Stimulated activated memory B cell treated with anti-CD40 and anti-IgM and Interleukin-4, amounts not matched to agents 10 μg/mL and 1 μg/mL and 100 μg/mL, for 72 hours (primary cell): ENCODE data around the gene TSPAN11.

Source experiments
- ATAC-seq: fragments of 150-1000 bp; cut with Tn5 transposase; 2 replicates; pipeline ENCODE4 v1.10.0; 2021
- H3K27ac Mint-ChIP-seq: one replicate; pipeline ENCODE4 v1.8.0; 2022; ENCODE audit warnings: mild to moderate bottlenecking, mixed read lengths
- H3K27me3 Mint-ChIP-seq: one replicate; pipeline ENCODE4 v1.8.0; 2022; ENCODE audit warnings: mixed read lengths
- H3K36me3 Mint-ChIP-seq: one replicate; pipeline ENCODE4 v1.8.0; 2022; ENCODE audit warnings: mixed read lengths
- H3K4me1 Mint-ChIP-seq: one replicate; pipeline ENCODE4 v1.8.0; 2022; ENCODE audit warnings: mixed read lengths
- H3K4me3 Mint-ChIP-seq: one replicate; pipeline ENCODE4 v1.8.0; 2022; ENCODE audit warnings: mild to moderate bottlenecking, moderate library complexity, mixed read lengths
- H3K9me3 Mint-ChIP-seq: one replicate; pipeline ENCODE4 v1.8.0; 2022; ENCODE audit warnings: mixed read lengths

TSPAN11 gene

GRCh38 chr12:30992381-30992780, 65.8 kb downstream of the TSPAN11 start:
- no peaks in the 10 kb centered on the region for H3K36me3 Mint-ChIP-seq
- H3K27me3 Mint-ChIP-seq, result no peaks in the 10 kb centered on the region
- no peak overlapping the region for H3K4me3 Mint-ChIP-seq
- no peak overlapping the region for H3K27ac Mint-ChIP-seq
- no peak for ATAC-seq
- H3K9me3 Mint-ChIP-seq, result no peaks in the 10 kb centered on the region
- H3K4me1 Mint-ChIP-seq, result no peaks in the 10 kb centered on the region

GRCh38 chr12:30993766-30994165, 67.2 kb downstream of the TSPAN11 start:
- no peaks in the 10 kb centered on the region for H3K36me3 Mint-ChIP-seq
- no peaks in the 10 kb centered on the region for H3K4me1 Mint-ChIP-seq
- H3K27me3 Mint-ChIP-seq, result no peaks in the 10 kb centered on the region
- no peak overlapping the region for H3K27ac Mint-ChIP-seq
- no peak for ATAC-seq
- H3K9me3 Mint-ChIP-seq, result no peaks in the 10 kb centered on the region
- H3K4me3 Mint-ChIP-seq, result no peak overlapping the region

GRCh38 chr12:30994274-30994673, 67.7 kb downstream of the TSPAN11 start:
- no peak for ATAC-seq
- H3K4me3 Mint-ChIP-seq, result no peak overlapping the region

GRCh38 chr12:30996255-30996654, 69.7 kb downstream of the TSPAN11 start:
- H3K9me3 Mint-ChIP-seq, result no peaks in the 10 kb centered on the region
- ATAC-seq, result no peak
- H3K4me1 Mint-ChIP-seq, result no peaks in the 10 kb centered on the region
- H3K27me3 Mint-ChIP-seq, result no peaks in the 10 kb centered on the region
- H3K36me3 Mint-ChIP-seq, result no peaks in the 10 kb centered on the region
- no peak overlapping the region for H3K27ac Mint-ChIP-seq
- no peak overlapping the region for H3K4me3 Mint-ChIP-seq

More at GRCh38 chr12:30994274-30994673, 67.7 kb downstream of the TSPAN11 start:
- H3K27me3 Mint-ChIP-seq, result no peaks in the 10 kb centered on the region
- H3K36me3 Mint-ChIP-seq, result no peaks in the 10 kb centered on the region
- no peak overlapping the region for H3K27ac Mint-ChIP-seq
- H3K9me3 Mint-ChIP-seq, result no peaks in the 10 kb centered on the region
- no peaks in the 10 kb centered on the region for H3K4me1 Mint-ChIP-seq

- no peaks in the 10 kb centered on the region for H3K4me1 Mint-ChIP-seq
Measured at GRCh38 chr12:30996752-30997151, 70.2 kb downstream of the TSPAN11 start.

GRCh38 chr12:30997685-30998440, 71.3 kb downstream of the TSPAN11 start:
- H3K27ac Mint-ChIP-seq, result no peak overlapping the region

More at GRCh38 chr12:30996752-30997151, 70.2 kb downstream of the TSPAN11 start:
- H3K27me3 Mint-ChIP-seq, result no peaks in the 10 kb centered on the region
- ATAC-seq, result no peak
- H3K27ac Mint-ChIP-seq, result no peak overlapping the region
- H3K9me3 Mint-ChIP-seq, result no peaks in the 10 kb centered on the region
- no peaks in the 10 kb centered on the region for H3K36me3 Mint-ChIP-seq
- no peak overlapping the region for H3K4me3 Mint-ChIP-seq

GRCh38 chr12:30999011-30999410, 72.5 kb downstream of the TSPAN11 start:
- Mint-ChIP-seq H3K36me3 (no peaks in the 10 kb centered on the region), H3K27me3 (no peaks in the 10 kb centered on the region), H3K4me3 (no peak overlapping the region), H3K9me3 (no peaks in the 10 kb centered on the region), H3K4me1 (no peaks in the 10 kb centered on the region), H3K27ac (no peak overlapping the region)
- no peak for ATAC-seq

More at GRCh38 chr12:30997685-30998440, 71.3 kb downstream of the TSPAN11 start:
- ATAC-seq, result no peak
- Mint-ChIP-seq H3K27me3 (no peaks in the 10 kb centered on the region), H3K36me3 (no peaks in the 10 kb centered on the region), H3K4me3 (no peak overlapping the region), H3K4me1 (no peaks in the 10 kb centered on the region), H3K9me3 (no peaks in the 10 kb centered on the region)

GRCh38 chr12:30999723-31000122, 73.2 kb downstream of the TSPAN11 start:
- Mint-ChIP-seq H3K4me1 (no peaks in the 10 kb centered on the region), H3K9me3 (no peaks in the 10 kb centered on the region), H3K4me3 (no peak overlapping the region), H3K36me3 (no peaks in the 10 kb centered on the region), H3K27me3 (no peaks in the 10 kb centered on the region), H3K27ac (no peak overlapping the region)
- ATAC-seq, result no peak

GRCh38 chr12:31000751-31001150, 74.2 kb downstream of the TSPAN11 start:
- Mint-ChIP-seq H3K9me3 (no peaks in the 10 kb centered on the region), H3K4me3 (no peak overlapping the region), H3K36me3 (no peaks in the 10 kb centered on the region), H3K27me3 (no peaks in the 10 kb centered on the region), H3K27ac (no peak overlapping the region), H3K4me1 (no peaks in the 10 kb centered on the region)
- no peak for ATAC-seq

- H3K4me1 Mint-ChIP-seq, result no peaks in the 10 kb centered on the region
- ATAC-seq, result no peak
- H3K27me3 Mint-ChIP-seq, result no peaks in the 10 kb centered on the region
- H3K36me3 Mint-ChIP-seq, result no peaks in the 10 kb centered on the region
- H3K27ac Mint-ChIP-seq, result no peak overlapping the region
- no peak overlapping the region for H3K4me3 Mint-ChIP-seq
- H3K9me3 Mint-ChIP-seq, result no peaks in the 10 kb centered on the region
Measured at GRCh38 chr12:31001581-31002360, 75.2 kb downstream of the TSPAN11 start.

GRCh38 chr12:31002361-31002725, 75.8 kb downstream of the TSPAN11 start:
- H3K36me3 Mint-ChIP-seq, result no peaks in the 10 kb centered on the region
- ATAC-seq, result peak; percentile 2
- H3K9me3 Mint-ChIP-seq, result no peaks in the 10 kb centered on the region
- no peaks in the 10 kb centered on the region for H3K4me1 Mint-ChIP-seq
- H3K4me3 Mint-ChIP-seq, result no peak overlapping the region
- H3K27ac Mint-ChIP-seq, result no peak overlapping the region
- no peaks in the 10 kb centered on the region for H3K27me3 Mint-ChIP-seq

- Mint-ChIP-seq H3K27me3 (no peaks in the 10 kb centered on the region), H3K4me1 (no peaks in the 10 kb centered on the region), H3K36me3 (no peaks in the 10 kb centered on the region), H3K27ac (no peak overlapping the region), H3K4me3 (no peak overlapping the region), H3K9me3 (no peaks in the 10 kb centered on the region)
- ATAC-seq, result no peak
Measured at GRCh38 chr12:31002999-31003398, 76.5 kb downstream of the TSPAN11 start.

- Mint-ChIP-seq H3K4me1 (no peaks in the 10 kb centered on the region), H3K27ac (no peak overlapping the region), H3K36me3 (no peaks in the 10 kb centered on the region), H3K4me3 (no peak overlapping the region), H3K27me3 (no peaks in the 10 kb centered on the region), H3K9me3 (no peaks in the 10 kb centered on the region)
- ATAC-seq, result no peak
Measured at GRCh38 chr12:31003861-31004640, 77.5 kb downstream of the TSPAN11 start.

GRCh38 chr12:31004666-31005065, 78.1 kb downstream of the TSPAN11 start:
- H3K27ac Mint-ChIP-seq, result no peak overlapping the region
- H3K4me3 Mint-ChIP-seq, result no peak overlapping the region
- H3K27me3 Mint-ChIP-seq, result no peaks in the 10 kb centered on the region
- ATAC-seq, result no peak
- no peaks in the 10 kb centered on the region for H3K36me3 Mint-ChIP-seq
- no peaks in the 10 kb centered on the region for H3K9me3 Mint-ChIP-seq
- H3K4me1 Mint-ChIP-seq, result no peaks in the 10 kb centered on the region

- H3K27me3 Mint-ChIP-seq, result no peaks in the 10 kb centered on the region
- H3K9me3 Mint-ChIP-seq, result no peaks in the 10 kb centered on the region
- no peak for ATAC-seq
- H3K4me1 Mint-ChIP-seq, result no peaks in the 10 kb centered on the region
- H3K4me3 Mint-ChIP-seq, result no peak overlapping the region
- no peak overlapping the region for H3K27ac Mint-ChIP-seq
- no peaks in the 10 kb centered on the region for H3K36me3 Mint-ChIP-seq
Measured at GRCh38 chr12:31005256-31005943, 78.9 kb downstream of the TSPAN11 start.
